ENCODE data around the gene LCTL. TPM values are rescaled to one million over a fixed set of nuclear protein-coding genes. Genes with fewer than 3 reads are reported as not detected.

The LCTL gene
- total and polyA plus RNA-seq, 2 experiments from 2014 or later, result 1.8 TPM; not detected in 1

DNA sequence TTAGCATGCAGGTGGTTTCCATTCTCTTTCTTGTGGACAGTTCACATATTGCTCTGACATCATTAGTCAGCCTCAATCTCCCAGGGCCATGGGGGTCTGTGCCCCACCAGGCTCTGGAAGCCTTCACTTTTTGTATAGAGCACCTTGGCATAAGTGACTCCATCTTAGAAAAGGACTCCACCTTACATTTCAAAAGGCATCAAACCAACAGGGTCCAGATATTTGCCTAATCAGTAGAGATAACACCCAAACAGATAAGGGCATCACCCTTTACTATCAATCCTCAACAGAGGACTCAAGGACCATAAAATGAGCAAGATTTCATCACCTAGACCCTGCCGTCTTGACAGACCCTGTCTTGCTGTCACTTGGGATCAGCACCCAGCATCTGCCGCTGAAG is 35.7 kb upstream of the LCTL start:
- Histone ChIP-seq H3K9me3 (ENCODE audit: low read depth) (no peaks in the 10 kb centered on the region), H4K20me1 (ENCODE audit: insufficient read depth, poor library complexity, severe bottlenecking) (no peaks in the 10 kb centered on the region), H3K27ac (no peak overlapping the region), H3K9me2 (replicated peaks; ENCODE audit: insufficient read depth) (no peaks in the 10 kb centered on the region), H3K79me2 (no peaks in the 10 kb centered on the region), H3K4me2 (no peak overlapping the region), H2AFZ (no peak overlapping the region), H3K4me1 (ENCODE audit: insufficient read depth) (no peaks in the 10 kb centered on the region), H3K36me3 (replicated peaks; ENCODE audit: insufficient read depth, low read depth) (no peaks in the 10 kb centered on the region), H3K4me3 (no peak overlapping the region), H3K27me3 (no peaks in the 10 kb centered on the region)
- DNase-seq (ENCODE audit: low spot score), result no peak
- TF ChIP-seq EZH2 (IDR thresholded peaks at IDR 0.05; ENCODE audit: borderline replicate concordance) (no peak), EZH2phosphoT487 (IDR thresholded peaks at IDR 0.05; ENCODE audit: low read depth, severe bottlenecking, unreplicated experiment) (no peak)
- TF ChIP-seq, protein P1, sequence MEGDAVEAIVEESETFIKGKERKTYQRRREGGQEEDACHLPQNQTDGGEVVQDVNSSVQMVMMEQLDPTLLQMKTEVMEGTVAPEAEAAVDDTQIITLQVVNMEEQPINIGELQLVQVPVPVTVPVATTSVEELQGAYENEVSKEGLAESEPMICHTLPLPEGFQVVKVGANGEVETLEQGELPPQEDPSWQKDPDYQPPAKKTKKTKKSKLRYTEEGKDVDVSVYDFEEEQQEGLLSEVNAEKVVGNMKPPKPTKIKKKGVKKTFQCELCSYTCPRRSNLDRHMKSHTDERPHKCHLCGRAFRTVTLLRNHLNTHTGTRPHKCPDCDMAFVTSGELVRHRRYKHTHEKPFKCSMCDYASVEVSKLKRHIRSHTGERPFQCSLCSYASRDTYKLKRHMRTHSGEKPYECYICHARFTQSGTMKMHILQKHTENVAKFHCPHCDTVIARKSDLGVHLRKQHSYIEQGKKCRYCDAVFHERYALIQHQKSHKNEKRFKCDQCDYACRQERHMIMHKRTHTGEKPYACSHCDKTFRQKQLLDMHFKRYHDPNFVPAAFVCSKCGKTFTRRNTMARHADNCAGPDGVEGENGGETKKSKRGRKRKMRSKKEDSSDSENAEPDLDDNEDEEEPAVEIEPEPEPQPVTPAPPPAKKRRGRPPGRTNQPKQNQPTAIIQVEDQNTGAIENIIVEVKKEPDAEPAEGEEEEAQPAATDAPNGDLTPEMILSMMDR (IDR thresholded peaks at IDR 0.05; ENCODE audit: poor library complexity), result no peak
- 38% methylated on average over 2 of the region's 2 CpGs for WGBS (ENCODE audit: low lambda C conversion rate, missing lambda C conversion rate)

DNA sequence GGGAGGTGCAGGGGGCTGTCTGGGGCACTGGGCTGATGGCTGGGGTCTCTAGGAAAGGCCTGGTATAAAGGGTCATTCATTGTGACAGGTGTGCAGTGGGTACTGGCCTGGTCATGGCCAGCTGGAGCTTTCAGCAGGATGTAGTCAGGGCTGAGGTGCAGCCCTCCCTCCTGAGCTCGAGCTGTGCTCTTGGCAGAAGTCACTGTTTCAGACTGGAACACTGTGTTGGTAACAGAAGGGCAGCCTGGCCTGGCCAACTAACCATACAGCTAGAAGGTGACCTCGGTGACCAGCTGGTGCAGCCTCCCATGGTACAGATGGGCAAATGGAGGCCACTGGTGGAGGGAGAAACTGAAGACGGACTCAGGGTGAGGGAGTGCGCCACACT is 34.4 kb upstream of the LCTL start:
- Histone ChIP-seq H3K27me3 (no peaks in the 10 kb centered on the region), H3K9me2 (replicated peaks; ENCODE audit: insufficient read depth) (no peaks in the 10 kb centered on the region), H3K4me2 (no peak overlapping the region), H3K4me3 (no peak overlapping the region), H3K36me3 (replicated peaks; ENCODE audit: insufficient read depth, low read depth) (no peaks in the 10 kb centered on the region), H3K27ac (no peak overlapping the region), H3K79me2 (no peaks in the 10 kb centered on the region), H2AFZ (no peak overlapping the region), H3K4me1 (ENCODE audit: insufficient read depth) (no peaks in the 10 kb centered on the region), H4K20me1 (ENCODE audit: insufficient read depth, poor library complexity, severe bottlenecking) (no peaks in the 10 kb centered on the region), H3K9me3 (ENCODE audit: low read depth) (no peaks in the 10 kb centered on the region)
- no peak for DNase-seq (ENCODE audit: low spot score)
- WGBS (ENCODE audit: low lambda C conversion rate, missing lambda C conversion rate), result 90% methylated on average over 4 of the region's 4 CpGs
- TF ChIP-seq EZH2 (IDR thresholded peaks at IDR 0.05; ENCODE audit: borderline replicate concordance) (no peak), EZH2phosphoT487 (IDR thresholded peaks at IDR 0.05; ENCODE audit: low read depth, severe bottlenecking, unreplicated experiment) (no peak)
- TF ChIP-seq, protein P1 (IDR thresholded peaks at IDR 0.05; ENCODE audit: poor library complexity), result no peak

DNA sequence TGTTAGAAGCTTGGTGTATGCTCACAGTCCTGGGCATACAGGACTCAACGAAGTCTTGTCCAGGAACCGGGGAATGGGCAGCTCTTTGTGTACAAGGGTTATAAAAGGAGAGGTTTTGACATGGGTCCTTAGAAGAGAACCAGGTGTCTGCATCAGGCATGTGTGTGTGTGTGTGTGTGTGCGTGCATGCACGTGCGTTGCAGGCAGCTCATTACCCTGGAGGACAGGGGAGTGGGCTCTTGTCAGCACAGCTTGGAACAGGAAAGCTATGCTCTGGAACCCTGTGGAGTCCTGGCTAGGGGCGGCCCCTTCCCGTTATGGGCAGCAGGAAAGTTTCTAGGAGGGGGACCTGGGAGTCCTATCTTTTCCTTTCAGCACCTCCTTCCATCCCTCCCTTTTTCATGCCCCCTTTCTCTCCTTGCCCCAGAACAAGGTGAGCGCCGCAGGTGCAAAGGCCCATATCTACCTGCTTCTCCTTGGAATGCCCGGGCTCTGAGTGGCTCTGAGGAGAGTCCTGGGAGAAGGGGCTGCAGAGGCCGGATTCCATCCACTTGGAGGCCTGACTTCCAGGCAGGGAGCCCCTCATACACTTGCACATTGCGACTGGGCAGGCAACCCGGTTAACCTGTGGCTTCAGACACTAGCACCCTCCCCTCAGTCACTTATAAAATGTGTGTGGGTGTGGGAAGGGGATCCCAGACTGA is 33.9 kb upstream of the LCTL start:
- Histone ChIP-seq H3K4me2 (no peak overlapping the region), H3K9me3 (ENCODE audit: low read depth) (no peaks in the 10 kb centered on the region), H3K4me1 (ENCODE audit: insufficient read depth) (no peaks in the 10 kb centered on the region), H3K27ac (no peak overlapping the region), H4K20me1 (ENCODE audit: insufficient read depth, poor library complexity, severe bottlenecking) (no peaks in the 10 kb centered on the region), H3K27me3 (no peaks in the 10 kb centered on the region), H2AFZ (no peak overlapping the region), H3K4me3 (no peak overlapping the region), H3K9me2 (replicated peaks; ENCODE audit: insufficient read depth) (no peaks in the 10 kb centered on the region), H3K79me2 (no peaks in the 10 kb centered on the region), H3K36me3 (replicated peaks; ENCODE audit: insufficient read depth, low read depth) (no peaks in the 10 kb centered on the region)
- TF ChIP-seq, protein P1 (IDR thresholded peaks at IDR 0.05; ENCODE audit: poor library complexity), result no peak
- TF ChIP-seq EZH2phosphoT487 (IDR thresholded peaks at IDR 0.05; ENCODE audit: low read depth, severe bottlenecking, unreplicated experiment), result no peak
- TF ChIP-seq EZH2 (IDR thresholded peaks at IDR 0.05; ENCODE audit: borderline replicate concordance), result no peak
- 76% methylated on average over 13 of the region's 13 CpGs for WGBS (ENCODE audit: low lambda C conversion rate, missing lambda C conversion rate)
- no peak for DNase-seq (ENCODE audit: low spot score)

All from hepatocyte (in vitro differentiated cells).